Stimulated activated CD8-positive, alpha-beta memory T cell treated with anti-CD3 and anti-CD28 coated beads, Interleukin-15, amount 100 ng/mL, for 4 hours (primary cell): ENCODE data around the gene TTC14.
"Not testable (repeated sequence)": the region's sequence is repeated elsewhere in the genome, so short reads cannot be mapped to it uniquely, and the experiment has no call there.

Source experiments
- DNase-seq, 2 donors: peaks; one replicate each; pipeline ENCODE4 v3.0.0-alpha.2; 2020; ENCODE audit warnings: low read depth in 2 of 2

Gene TTC14, protein sequence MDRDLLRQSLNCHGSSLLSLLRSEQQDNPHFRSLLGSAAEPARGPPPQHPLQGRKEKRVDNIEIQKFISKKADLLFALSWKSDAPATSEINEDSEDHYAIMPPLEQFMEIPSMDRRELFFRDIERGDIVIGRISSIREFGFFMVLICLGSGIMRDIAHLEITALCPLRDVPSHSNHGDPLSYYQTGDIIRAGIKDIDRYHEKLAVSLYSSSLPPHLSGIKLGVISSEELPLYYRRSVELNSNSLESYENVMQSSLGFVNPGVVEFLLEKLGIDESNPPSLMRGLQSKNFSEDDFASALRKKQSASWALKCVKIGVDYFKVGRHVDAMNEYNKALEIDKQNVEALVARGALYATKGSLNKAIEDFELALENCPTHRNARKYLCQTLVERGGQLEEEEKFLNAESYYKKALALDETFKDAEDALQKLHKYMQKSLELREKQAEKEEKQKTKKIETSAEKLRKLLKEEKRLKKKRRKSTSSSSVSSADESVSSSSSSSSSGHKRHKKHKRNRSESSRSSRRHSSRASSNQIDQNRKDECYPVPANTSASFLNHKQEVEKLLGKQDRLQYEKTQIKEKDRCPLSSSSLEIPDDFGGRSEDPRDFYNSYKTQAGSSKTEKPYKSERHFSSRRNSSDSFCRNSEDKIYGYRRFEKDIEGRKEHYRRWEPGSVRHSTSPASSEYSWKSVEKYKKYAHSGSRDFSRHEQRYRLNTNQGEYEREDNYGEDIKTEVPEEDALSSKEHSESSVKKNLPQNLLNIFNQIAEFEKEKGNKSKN

DNA sequence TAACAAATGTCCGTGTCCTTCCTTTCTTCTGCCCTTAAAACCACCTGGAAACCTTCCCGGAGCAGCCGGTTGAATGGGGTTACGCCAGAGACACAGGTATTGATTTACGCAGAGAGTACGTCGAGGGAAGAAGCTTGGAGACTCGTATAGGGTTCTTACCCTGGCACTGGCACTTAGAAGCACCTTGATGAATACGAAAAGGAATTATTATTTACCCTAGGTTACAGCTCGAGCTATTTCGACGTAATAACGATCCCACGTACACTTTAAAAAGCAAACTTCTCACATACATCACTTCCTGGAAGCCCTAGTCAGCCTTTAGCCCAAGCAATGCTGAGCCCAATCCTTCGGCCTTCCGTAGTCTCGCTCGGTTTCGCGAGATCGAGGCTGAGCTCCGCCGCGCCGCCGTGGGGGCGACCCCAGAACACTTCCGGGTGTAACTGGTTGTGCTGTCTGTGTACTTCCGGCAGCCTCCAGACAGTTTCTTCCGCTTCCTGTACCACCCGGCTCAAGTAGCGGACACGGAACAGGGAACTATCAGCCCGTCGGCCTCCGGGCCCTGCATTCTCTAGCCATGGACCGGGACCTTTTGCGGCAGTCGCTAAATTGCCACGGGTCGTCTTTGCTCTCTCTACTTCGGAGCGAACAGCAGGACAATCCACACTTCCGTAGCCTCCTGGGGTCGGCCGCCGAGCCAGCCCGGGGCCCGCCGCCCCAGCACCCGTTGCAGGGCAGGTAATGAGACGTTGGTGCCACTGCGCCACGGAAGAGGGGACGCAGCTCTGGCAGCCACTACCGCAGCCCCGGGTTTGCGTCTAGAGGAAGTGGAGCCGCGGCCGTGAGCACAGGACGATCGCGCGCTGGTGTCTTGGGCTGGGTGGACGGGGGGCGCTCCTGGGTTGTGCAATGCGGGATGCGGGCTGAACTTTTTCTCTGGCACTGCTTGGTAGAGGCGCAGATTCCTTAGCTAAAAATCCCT is at the start of gene TTC14:
Gene TTC14, plus strand, starts transcription at position 476 of the 979 bp plus-strand sequence. Its CDS starts 99 bp downstream, at position 575.
- DNase-seq = peak; percentile 87 to 89

DNA sequence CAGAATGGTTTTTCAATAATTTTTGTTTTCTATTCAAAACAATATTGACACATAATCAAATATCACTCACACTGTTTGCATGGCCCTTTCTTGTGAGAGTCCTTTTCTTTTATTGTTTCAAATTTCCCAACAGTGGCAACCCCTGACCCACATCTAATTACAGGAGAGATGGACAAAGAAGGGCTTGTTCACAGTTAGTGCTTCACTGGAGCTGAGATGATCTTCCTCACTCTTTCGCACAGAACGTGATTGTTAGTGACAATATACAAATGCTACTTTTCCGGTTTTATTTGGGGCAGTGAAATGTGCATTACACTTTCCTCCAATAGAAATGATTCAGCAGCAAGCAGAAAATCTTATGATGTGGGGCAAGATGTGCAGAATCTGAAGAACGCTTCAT is 38.6 kb upstream of the TTC14 start:
- DNase-seq = no peak

DNA sequence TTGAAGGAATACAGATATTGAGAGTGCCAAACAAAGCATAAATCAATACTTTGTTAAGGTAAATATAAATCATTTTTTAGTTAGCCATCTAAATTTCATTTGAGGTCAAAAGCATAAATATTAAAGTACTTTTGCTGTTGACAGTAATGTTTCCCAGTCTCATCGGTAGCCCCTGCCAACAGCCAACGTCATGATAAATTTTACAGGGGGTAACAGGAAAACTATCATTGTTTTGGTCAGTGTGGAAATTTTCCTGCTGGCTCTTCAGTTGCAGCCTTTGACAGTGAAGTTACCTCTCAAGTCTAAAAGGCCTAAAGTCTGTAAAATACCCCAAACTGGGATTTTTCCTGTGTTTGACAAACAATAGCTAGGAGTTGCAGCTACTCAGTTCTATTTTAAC is 37.3 kb upstream of the TTC14 start:
- no peak for DNase-seq

DNA sequence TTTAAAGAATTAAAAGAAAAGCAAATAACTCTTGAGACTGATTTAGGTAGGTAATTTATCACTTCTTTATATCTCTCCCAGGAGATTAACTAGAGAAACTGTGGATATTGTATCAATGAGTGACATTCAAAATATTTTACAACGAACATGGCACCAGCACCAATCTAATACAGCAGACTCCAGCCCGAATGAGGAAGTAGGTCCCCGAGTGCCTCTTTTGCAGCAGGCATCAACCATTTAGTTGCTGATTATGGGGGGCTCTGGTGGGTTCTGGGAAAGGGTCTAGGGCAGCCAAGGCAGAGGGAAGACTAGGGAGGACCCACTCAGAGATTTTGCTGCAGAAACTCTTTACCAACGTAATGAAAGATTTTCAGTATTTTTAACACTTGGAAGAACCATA is 31.7 kb upstream of the TTC14 start:
- no peak for DNase-seq

DNA sequence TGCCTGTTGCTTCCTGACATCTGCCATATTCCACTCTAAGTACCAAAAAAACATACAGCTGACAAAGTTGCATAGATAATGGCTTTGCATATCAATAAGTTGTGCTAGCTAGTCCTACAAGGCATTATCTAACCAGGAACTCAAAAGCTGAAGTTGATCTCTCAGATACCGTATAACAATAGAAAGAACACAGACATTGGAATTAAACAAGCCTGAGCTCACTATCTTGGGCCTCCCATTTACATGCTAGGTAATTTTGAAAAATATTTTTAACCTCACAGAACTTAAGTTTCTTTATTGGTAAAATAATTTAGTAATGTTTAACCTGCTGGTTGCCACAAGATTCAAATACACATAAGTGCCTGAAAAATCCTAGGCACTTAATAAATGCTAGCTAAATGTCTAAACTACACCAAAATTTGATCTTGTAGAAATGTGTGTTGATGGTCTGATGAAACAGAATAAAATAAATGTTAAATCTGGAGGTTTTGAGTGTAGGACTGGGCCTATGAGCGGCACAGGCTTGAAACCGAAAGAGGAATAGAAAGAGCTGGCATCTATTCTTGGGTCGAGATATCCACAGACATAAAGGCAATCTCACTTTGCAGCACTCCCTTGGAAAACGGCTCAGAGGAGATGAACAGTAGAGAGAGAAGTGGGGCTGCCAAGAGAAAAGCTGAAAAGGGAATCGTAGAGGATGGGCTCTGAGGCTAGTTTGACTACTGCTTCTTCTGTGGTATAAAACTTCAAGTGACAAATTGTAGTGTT is 29.9 kb upstream of the TTC14 start:
- no peak for DNase-seq

DNA sequence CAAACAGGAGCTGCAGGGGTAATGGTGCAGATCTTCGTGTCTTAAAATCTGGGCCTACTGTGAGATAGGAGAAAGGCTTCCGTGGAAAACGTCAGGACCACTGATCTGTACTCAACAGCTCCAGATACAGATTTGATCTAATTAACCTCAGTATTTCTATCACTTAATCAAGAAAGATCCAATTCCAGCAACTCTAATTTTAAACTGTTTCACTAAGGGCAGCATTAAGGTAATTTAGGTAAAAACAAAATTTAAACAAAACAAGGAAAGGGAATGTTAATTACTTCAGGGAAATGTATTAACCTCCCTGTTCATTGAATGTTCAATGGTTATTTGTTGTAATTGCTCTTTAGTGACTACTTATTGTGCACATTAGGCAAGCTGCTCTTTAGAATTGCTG is 26.4 kb upstream of the TTC14 start:
- no peak for DNase-seq

DNA sequence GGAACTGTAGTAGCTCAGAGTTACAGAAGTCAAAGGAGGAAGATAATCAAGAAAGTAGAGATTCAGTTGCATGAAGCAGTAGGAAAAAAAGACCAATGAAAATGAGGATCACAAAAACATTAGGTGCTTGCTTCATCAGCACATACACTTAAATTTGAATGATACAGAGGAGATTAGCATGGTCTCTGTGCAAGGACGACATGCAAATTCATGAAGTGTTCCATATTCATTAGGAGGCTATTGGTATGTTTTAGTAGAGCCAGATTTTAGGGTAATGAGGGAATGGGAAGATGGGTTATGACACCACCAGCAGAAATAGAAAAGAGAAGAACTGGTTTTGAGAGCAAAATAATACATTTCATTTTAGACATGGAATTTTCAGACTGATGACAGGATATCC is 21.0 kb upstream of the TTC14 start:
- no peak for DNase-seq

DNA sequence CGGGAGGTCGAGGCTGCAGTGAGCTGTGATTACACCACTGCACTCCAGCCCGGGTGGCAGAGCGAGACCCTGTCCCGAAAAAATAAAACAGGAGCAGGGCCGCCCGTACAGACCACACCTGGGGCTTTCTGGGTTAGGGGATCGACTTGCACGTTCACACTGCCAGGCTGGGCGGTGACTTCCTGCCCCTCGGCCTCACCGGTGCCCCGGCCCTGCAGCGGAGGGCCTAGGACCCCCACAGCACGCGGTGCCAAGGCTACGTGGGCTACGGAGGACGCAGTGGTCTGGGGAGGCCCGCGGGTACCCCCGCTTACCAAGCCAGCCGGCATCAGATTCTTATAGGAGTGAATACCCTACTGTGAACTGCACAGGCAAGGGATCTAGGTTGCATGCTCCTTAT is 11.6 kb upstream of the TTC14 start:
- DNase-seq = no peak

DNA sequence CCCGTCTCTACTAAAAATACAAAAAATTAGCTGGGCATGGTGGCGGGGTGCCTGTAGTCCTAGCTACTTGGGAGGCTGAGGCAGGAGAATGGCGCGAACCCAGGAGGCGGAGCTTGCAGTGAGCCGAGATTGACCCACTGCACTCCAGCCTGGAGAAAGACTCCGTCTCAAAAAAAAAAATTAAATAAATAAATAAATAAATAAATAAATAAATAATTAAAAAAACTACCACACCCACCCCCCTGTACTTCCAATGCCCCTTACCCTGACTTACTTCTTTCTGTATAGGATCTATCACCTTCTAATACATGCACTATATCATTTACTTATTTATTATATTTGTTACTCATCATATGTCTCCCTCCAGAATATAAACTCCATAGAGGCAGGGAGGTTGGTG is 8.3 kb upstream of the TTC14 start:
- DNase-seq = not testable (repeated sequence)

DNA sequence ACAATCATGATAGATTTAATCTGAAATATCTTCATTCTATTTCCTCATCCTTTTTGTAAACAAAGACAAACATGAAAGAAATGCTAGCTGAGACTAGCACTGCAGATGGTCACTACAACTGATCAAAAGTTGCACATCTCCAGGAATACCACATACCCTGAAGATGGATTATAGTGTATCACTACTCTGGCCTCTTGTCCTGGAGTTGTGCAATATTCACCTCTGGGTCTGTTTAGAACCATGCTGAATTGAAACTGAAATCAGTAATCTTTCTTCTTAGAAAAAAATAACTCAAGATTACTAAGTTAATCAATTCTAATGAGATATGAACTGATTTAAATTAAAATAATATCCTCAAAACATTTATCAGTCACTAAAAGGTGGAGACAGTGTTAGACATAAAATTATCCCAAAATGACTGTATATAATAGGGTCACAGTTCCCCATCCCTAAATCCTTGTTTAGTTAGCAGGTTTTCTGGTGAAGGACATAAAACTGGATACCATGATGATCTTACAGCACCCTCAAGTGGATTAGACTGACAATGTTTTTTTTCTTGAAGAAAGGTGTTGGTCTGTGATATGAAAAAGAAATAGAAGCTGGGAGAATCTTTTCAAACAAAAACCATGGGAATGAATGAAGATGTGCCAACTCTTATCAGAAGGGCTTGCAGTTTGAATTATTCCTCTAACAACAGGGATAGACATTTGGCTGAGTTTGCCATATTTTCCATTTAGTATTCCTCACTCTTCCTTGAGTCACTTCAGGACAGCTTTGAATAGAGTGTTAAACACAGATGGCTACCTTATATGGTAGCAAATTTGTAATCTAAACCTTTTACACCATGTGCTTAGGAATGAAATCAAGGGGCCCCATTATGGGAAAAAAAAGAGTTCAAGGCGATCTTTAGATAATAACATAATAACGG is 7.1 kb upstream of the TTC14 start:
- DNase-seq = no peak

DNA sequence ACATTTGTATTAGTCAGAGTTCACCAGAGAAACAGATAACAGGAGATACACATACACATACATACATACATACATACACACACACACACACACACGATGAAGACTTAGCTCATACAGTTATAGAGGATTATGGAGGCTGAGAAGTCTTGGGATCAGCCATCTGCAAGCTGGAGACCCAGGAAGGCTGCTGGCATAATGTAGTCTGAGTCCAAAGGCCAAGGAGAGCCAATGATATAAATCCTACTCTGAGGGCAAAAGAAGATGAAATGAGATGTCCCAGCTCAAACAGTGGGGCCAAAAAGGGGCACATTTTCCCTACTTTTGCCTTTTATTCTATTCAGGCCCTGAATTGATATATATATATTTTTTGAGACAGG is 6.4 kb upstream of the TTC14 start:
- DNase-seq = no peak

DNA sequence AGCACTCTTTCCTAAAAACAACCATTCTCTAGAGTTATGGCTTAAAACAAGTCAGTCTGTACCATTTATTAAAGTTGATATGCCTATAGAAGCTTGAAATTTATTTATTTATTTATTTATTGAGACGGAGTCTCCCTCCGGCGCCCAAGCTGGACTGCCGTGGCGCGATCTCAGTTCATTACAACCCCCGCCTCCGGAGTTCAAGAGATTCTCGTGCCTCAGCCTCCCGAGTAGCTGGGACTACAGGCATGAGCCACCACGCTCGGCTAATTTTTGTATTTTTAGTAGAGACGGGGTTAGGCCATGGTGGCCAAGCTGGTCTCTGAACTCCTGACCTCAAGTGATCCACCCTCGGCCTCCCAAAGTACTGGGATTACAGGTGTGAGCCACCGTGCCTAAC is 1.5 kb upstream of the TTC14 start:
- DNase-seq = no peak

DNA sequence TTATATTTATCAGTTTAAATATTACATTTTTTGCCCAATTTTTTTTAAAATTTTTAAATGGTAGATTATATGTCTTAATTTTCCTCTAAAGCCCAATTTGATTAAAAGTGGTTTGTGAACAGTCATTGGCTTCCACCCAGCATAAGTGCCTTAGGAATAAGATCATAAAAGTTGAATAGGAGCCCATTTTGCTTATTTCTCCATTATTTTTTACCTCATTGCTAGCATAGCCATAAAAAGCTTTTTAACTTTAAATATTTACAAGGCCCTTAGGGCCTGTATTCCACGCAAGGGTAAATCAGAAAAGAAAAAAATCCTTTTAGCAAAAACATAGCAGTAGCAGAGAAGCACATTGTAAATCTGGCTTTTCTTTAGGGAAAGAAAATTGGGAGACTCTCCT is 9.0 kb downstream of the TTC14 start:
- DNase-seq = no peak

DNA sequence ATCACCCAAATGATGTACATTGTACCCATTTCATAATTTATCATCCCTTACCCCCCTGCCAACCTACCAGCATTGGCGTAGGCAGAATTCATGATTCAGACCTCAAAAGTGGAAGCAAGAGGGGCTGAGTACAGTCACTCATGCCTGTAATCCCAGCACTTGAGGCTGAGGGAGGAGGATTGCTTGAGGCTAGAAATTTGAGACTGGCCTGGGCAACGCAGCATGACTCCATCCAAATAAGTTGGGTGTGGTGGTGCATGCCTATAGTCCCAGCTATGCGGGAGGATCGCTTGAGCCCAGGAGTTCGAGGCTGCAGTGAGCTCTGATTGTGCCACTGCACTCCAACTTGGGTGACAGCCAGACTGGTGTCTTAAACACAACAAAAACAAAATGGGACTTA is 10.4 kb downstream of the TTC14 start:
- DNase-seq = no peak

DNA sequence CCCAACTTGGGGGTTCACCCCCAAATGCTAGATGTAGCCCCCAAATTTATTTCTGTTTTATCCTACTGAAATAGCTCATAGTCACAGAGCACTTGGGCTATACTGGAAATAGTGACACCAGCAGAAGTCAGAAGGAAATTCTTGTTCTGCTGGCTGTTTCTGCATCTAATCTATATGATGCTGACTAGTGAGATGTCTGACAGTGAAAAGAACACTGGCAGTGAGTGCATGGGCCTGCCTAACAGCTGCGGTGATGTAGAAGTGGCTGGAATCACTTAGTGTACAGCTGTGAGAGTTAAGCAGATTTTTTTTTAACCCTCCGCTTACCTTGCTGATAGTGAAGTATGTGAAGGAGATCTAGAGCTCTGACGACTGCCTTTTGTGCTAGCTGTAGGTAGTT is 14.0 kb downstream of the TTC14 start:
- no peak for DNase-seq

DNA sequence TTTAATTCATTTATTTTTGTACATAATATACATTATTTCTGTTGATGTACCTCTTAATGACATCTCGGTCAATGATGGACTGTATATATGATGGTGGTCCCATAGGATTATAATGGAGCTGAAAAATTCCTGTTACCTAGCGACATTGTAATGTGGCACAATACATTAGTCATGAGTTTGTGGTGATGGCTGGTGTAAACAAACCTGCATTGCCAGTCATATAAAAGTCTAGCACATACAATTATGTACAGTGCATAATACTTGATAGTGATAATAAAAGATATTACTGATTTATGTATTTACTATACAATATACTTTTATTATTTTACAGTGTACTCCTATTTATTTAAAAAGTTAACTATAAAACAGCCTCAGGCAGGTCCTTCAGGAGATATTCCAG is 15.1 kb downstream of the TTC14 start:
- DNase-seq = no peak

DNA sequence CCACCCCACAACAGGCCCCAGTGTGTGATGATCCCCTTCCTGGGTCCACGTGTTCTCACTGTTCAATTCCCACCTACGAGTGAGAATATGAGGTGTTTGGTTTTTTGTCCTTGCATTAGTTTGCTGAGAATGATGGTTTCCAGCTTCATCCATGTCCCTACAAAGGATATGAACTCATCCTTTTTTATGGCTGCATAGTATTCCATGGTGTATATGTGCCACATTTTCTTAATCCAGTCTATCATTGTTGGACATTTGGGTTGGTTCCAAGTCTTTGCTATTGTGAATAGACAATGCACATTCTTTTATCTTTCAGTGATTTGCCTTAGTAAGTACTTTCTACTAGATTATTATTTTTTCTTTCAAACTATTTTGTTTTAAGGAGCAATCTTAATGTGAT is 16.6 kb downstream of the TTC14 start:
- not testable (repeated sequence) for DNase-seq

DNA sequence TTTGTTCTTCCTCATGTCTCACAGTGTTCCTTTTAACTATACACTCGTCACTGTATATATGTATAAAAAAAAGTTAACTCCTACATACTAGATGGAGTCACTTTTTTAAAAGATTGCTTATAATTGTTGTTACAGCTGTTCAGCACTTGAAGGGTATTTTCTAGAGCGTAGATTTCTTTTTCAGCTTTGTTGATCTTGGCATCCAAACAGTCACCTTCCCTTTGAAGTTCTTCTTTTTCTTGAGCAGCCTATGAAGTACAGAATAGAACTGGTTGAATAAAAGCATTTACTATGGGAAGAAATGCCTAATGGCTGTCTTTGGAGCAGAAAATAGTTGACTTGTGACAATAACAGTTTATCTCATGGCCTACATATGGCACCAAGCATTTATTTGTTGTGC is 17.8 kb downstream of the TTC14 start:
- DNase-seq = no peak

DNA sequence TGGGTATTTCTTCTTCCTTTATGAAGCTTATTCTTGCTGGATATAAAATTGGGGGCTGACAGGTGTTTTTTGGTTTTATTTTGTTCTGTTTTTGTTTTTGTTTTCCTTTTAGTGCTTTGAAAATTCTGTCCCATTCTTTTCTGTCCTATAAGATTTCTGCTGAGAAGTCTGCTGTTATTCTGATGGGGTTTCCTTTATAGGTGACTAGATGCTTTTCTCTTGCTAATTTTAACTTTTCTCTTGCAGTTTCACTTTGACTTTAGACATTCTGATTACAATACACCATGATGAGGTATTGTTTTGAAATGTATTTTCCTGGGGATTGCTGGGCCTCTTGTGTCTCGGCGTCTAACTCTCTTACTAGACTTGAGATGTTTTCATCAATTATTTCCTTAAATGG is 22.8 kb downstream of the TTC14 start:
- DNase-seq = no peak

DNA sequence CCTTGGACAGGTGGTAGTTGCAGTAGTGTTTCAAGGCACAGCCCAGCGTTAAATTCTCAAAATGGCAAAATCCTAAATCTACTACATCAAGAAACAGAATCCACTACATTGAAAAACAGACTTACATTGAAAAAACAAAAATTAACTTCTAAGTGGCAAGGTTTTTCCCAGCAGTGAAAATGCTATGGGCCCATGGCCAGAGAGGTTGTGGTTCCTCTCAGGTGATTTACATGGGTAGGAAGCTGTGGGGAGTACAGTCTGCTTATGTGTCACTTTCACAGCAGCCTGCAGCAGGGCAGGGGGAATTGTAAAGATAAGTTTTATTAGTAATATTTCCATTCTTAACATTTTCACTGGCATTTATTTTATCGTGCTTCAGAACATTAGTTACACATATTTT is 24.9 kb downstream of the TTC14 start:
- DNase-seq = no peak
